HepG2 (cell line): ENCODE data around the gene ACP2. TPM values are rescaled to one million over a fixed set of nuclear protein-coding genes. Genes with fewer than 3 reads are reported as not detected.

Experiments
- ATAC-seq: fragments of 200-7000 bp; cut with Tn5 transposase; 3 replicates; pipeline ENCODE4 v1.9.1; 2020; ENCODE audit warnings: mild to moderate bottlenecking, moderate library complexity
- BruUV-seq: library from RNA; stranded (reverse); fragments of 400-500 nt; replicated peaks from 2 replicates; lab custom pipeline; 2021; lab: Mats Ljungman, UMichigan
- CTCF ChIA-PET: fragments of 300-600 bp; formaldehyde crosslinking; extraction: SDS; loops from one replicate; lab custom pipeline; 2021; ENCODE audit warnings: low total read pairs, inconsistent platforms, low intra/inter-chr PET ratio; lab: Yijun Ruan, JAX
- POLR2A ChIA-PET: fragments of 350-600 bp; sonication (Branson Sonifier 250); formaldehyde crosslinking; loops from one replicate; lab custom pipeline; 2020; ENCODE audit warnings: antibody characterized with exemption, inconsistent platforms; lab: Yijun Ruan, JAX
- DNase-seq: peaks from one replicate; pipeline ENCODE4 v3.0.0-alpha.2; 2015; ENCODE audit warnings: low spot score
- FAIRE-seq: peaks from 3 replicates; lab custom pipeline; 2011; peaks lifted over from hg19 to GRCh38; lab: Jason Lieb, UNC
- H2AFZ ChIP-seq: one replicate; pipeline ENCODE4 v1.6.1; 2011; ENCODE audit warnings: low read length, inconsistent platforms
- H3K27ac ChIP-seq: fragments of 300-600 bp; 3 replicates; pipeline ENCODE4 v1.8.0; 2011; ENCODE audit warnings: mixed run types, mild to moderate bottlenecking, mixed read lengths, low read length, inconsistent platforms; ENCODE audit not compliant: insufficient read depth; ENCODE audit errors: extremely low read length
- H3K27me3 ChIP-seq, 2 experiments: fragments of 200-600 bp in 1 of 2; 2 replicates in 1 of 2; 3 replicates in 1 of 2; pipeline versions ENCODE4 v1.6.0 to v1.8.0; 2011; ENCODE audit warnings: low read length in 2 of 2, mild to moderate bottlenecking in 2 of 2, moderate library complexity in 2 of 2, inconsistent platforms in 1 of 2; ENCODE audit not compliant: insufficient read depth in 2 of 2, control insufficient read depth in 1 of 2
- H3K36me3 ChIP-seq, 2 experiments: fragments of 200-600 bp in 1 of 2; replicated peaks in 1 of 2; 2 replicates in 1 of 2; 3 replicates in 1 of 2; pipeline versions ENCODE4 v1.5.1 to v1.8.0; 2011; ENCODE audit warnings: low read length in 2 of 2, inconsistent platforms in 1 of 2; ENCODE audit not compliant: insufficient read depth in 2 of 2, control insufficient read depth in 1 of 2
- H3K4me1 ChIP-seq: 2 replicates; pipeline ENCODE4 v1.5.1; 2012; ENCODE audit warnings: low read length, inconsistent platforms; ENCODE audit not compliant: insufficient read depth
- H3K4me2 ChIP-seq: 2 replicates; pipeline ENCODE4 v1.6.0; 2011; ENCODE audit warnings: low read depth, low read length, inconsistent platforms
- H3K4me3 ChIP-seq, 3 experiments: fragments of 200-600 bp in 1 of 3; sonication (generic), shearing (Covaris generic) in 1 of 3; replicated peaks in 1 of 3; 2 replicates each; pipeline ENCODE4 v1.5.1; 2011 to 2016; ENCODE audit warnings: low read length in 3 of 3, inconsistent platforms in 2 of 3, low read depth in 2 of 3, mild to moderate bottlenecking in 2 of 3, control low read depth in 1 of 3, mixed read lengths in 1 of 3; ENCODE audit not compliant: insufficient read depth in 1 of 3
- H3K79me2 ChIP-seq: one replicate; pipeline ENCODE4 v1.6.1; 2011; ENCODE audit warnings: low read length, inconsistent platforms; ENCODE audit not compliant: insufficient read depth
- H3K9ac ChIP-seq: 2 replicates; pipeline ENCODE4 v1.6.0; 2011; ENCODE audit warnings: mild to moderate bottlenecking, low read depth, low read length, inconsistent platforms; ENCODE audit not compliant: insufficient read depth
- H3K9me3 ChIP-seq: 2 replicates; pipeline ENCODE4 v1.5.1; 2012; ENCODE audit warnings: mild to moderate bottlenecking, low read length
- H4K20me1 ChIP-seq: 2 replicates; pipeline ENCODE4 v1.6.0; 2011; ENCODE audit warnings: inconsistent platforms, mild to moderate bottlenecking, low read length, moderate library complexity; ENCODE audit not compliant: insufficient read depth
- ASH2L ChIP-seq: fragments of 300-600, 200-600 bp; sonication (generic); IDR thresholded peaks from 2 replicates; pipeline ENCODE4 v1.7.0; 2017; ENCODE audit warnings: low read depth, mild to moderate bottlenecking, moderate library complexity, mixed read lengths, low read length; ENCODE audit not compliant: insufficient read length
- JUNB ChIP-seq: sonication (generic); formaldehyde crosslinking; IDR thresholded peaks from 2 replicates; pipeline ENCODE4 v1.8.0; 2022; ENCODE audit warnings: missing genetic modification reagents, mild to moderate bottlenecking, borderline replicate concordance
- MAFF ChIP-seq: IDR thresholded peaks from 2 replicates; pipeline ENCODE4 v1.6.1; 2011; ENCODE audit warnings: low read depth, low read length, improper control_type of control experiment
- MAFK ChIP-seq, 2 experiments: IDR thresholded peaks in 1 of 2; conservative IDR thresholded peaks in 1 of 2; 2 replicates each; pipeline ENCODE4 v1.6.1; 2011; ENCODE audit warnings: improper control_type of control experiment in 2 of 2, low read length in 2 of 2
- POLR2G ChIP-seq: fragments of 200-400 bp; formaldehyde crosslinking; IDR thresholded peaks from 2 replicates; pipeline ENCODE4 v1.6.1; 2018; ENCODE audit warnings: mild to moderate bottlenecking, low read depth, low read length, moderate library complexity
- PPARG ChIP-seq: conservative IDR thresholded peaks from 2 replicates; pipeline ENCODE4 v1.6.1; 2016; ENCODE audit warnings: missing biosample characterization, missing genetic modification reagents
- PRDM4 ChIP-seq: sonication (generic); formaldehyde crosslinking; IDR thresholded peaks from 2 replicates; pipeline ENCODE4 v1.9.0; 2021; ENCODE audit warnings: missing genetic modification reagents, borderline replicate concordance
- RBFOX2 ChIP-seq: fragments of 200-400 bp; formaldehyde crosslinking; IDR thresholded peaks from 2 replicates; pipeline ENCODE4 v1.6.1; 2017; ENCODE audit warnings: low read depth, mild to moderate bottlenecking, low read length
- SIX4 ChIP-seq: sonication (generic); formaldehyde crosslinking; IDR thresholded peaks from 2 replicates; pipeline ENCODE4 v1.4.0; 2020; ENCODE audit warnings: missing genetic modification reagents
- ZBTB1 ChIP-seq: sonication (generic); formaldehyde crosslinking; IDR thresholded peaks from 2 replicates; pipeline ENCODE4 v1.4.0; 2020; ENCODE audit warnings: missing genetic modification reagents, borderline replicate concordance
- ZHX2 ChIP-seq, 2 experiments: sonication (generic) in 1 of 2; formaldehyde crosslinking in 1 of 2; IDR thresholded peaks; 2 replicates each; pipeline versions ENCODE4 v1.6.1 to v1.9.0; 2014 to 2022; ENCODE audit warnings: antibody characterized with exemption in 1 of 2, borderline replicate concordance in 1 of 2, inconsistent platforms in 1 of 2, low read depth in 1 of 2, missing genetic modification reagents in 1 of 2
- ZNF333 ChIP-seq: sonication (generic); formaldehyde crosslinking; IDR thresholded peaks from 2 replicates; pipeline ENCODE4 v1.4.0; 2020; ENCODE audit warnings: mild to moderate bottlenecking, missing genetic modification reagents, borderline replicate concordance
- ZNF343 ChIP-seq: sonication (generic); formaldehyde crosslinking; IDR thresholded peaks from 2 replicates; pipeline ENCODE4 v1.4.0; 2020; ENCODE audit warnings: mild to moderate bottlenecking, missing genetic modification reagents
- ZNF713 ChIP-seq: sonication (generic); formaldehyde crosslinking; IDR thresholded peaks from 2 replicates; pipeline ENCODE4 v1.4.0; 2020; ENCODE audit warnings: mild to moderate bottlenecking, missing genetic modification reagents
- WGBS: methylation state at CpG from one replicate; pipeline ENCODE4 v1.1.6; 2017; ENCODE audit warnings: low lambda C conversion rate; 5-methylcytosine and 5-hydroxymethylcytosine counted together
- in situ Hi-C: cut with HindIII; loops from 2 replicates; pipeline ENCODE4 v1.10.0; 2017; ENCODE audit warnings: low pct_unique_long_range_greater_than_20kb; ENCODE audit not compliant: extremely low pct_ligation_motif_present
- intact Hi-C: fragments of 100-400 bp; cut with micrococcal nuclease; formaldehyde crosslinking; loops from one replicate; pipeline ENCODE4 v1.10.0; 2022; ENCODE audit not compliant: unreplicated experiment
- polyA plus RNA-seq, 8 experiments: library from polyadenylated mRNA; depleted of rRNA in 3 of 8; stranded (reverse) in 7 of 8; unstranded in 1 of 8; fragments of >200 nt; fragmentation: Illumina TruSeq in 4 of 8; extraction: Trizol in 4 of 8; gene quantifications; 2 replicates each; pipeline versions ENCODE4 v1.2.1 to v1.2.3, GENCODE V29; 2011 to 2016; ENCODE audit warnings: low read depth in 4 of 8, missing spikeins in 1 of 8, mixed read lengths in 1 of 8; ENCODE audit not compliant: insufficient read depth in 1 of 8
- total RNA-seq, 5 experiments: library from RNA; depleted of rRNA; stranded (reverse); fragments of >200 nt; fragmentation: Illumina TruSeq; extraction: Trizol; gene quantifications; 2 replicates each; pipeline ENCODE4 v1.2.3, GENCODE V29; 2016; ENCODE audit warnings: low read depth in 1 of 5

ACP2 gene
- total and polyA plus RNA-seq, 2 of the 13 experiments (the other 11 are each of a cell fraction or from before 2014, with no cell fraction given), result 17.7 to 20.2 TPM

GRCh38 chr11:47244448-47245350 lies 3.9 kb downstream of the ACP2 start:
- no peak for ATAC-seq
- Histone ChIP-seq H3K27ac (no peak overlapping the region), H2AFZ (no peak overlapping the region), H3K4me1 (peaks cover 43% of the 10 kb centered on the region), H3K4me3 (no peak overlapping the region), H3K27me3 (no peaks in the 10 kb centered on the region; a peak in 1 of 5 replicates), H3K4me2 (no peak overlapping the region), H3K9me3 (no peaks in the 10 kb centered on the region), H4K20me1 (no peaks in the 10 kb centered on the region), H3K36me3 (peaks cover 19 to 33% of the 10 kb centered on the region in 2 experiments; a peak in 4 of 5 replicates), H3K79me2 (peaks cover 21% of the 10 kb centered on the region), H3K9ac (no peak overlapping the region)
- intact Hi-C loops, result no loop called here
- 95% methylated on average over 19 of the region's 23 CpGs for WGBS
- no peak for DNase-seq
- POLR2A ChIA-PET, result interaction anchor here (0.9 to 2.0 kb wide), 6 partner anchors 9 to 60 kb away, joined by 4 to 8 read pairs (median 7); partner anchors contain the start of genes DDB2 and NR1H3
- BruUV-seq, result no TSS peak
- no peak for FAIRE-seq
- CTCF ChIA-PET, result no interaction called here
- in situ Hi-C loops, result loop anchor here (5.0 kb wide), 1 partner anchor 67 kb away; the partner anchor contains the start of gene ARFGAP2
- TF ChIP-seq MAFF (0 out of 2 replicates have a peak, but pooled peaks have one; percentile 13), ZNF333 (CRISPR knock-in tag) (no peak), ASH2L (no peak), POLR2G (peak; percentile 37; the same call in 1 of the 2 replicates), SIX4 (no peak), JUNB (no peak), ZNF343 (CRISPR knock-in tag) (no peak), PPARG (no peak), ZHX2 (IDR thresholded peaks at IDR 0.05; ENCODE audit: low read depth) (no peak), ZHX2 (CRISPR knock-in tag; IDR thresholded peaks at IDR 0.05; ENCODE audit: borderline replicate concordance) (no peak), MAFK (conservative IDR thresholded peaks at IDR 0.05 in 1 of 2, IDR thresholded peaks at IDR 0.05 in 1 of 2; ENCODE audit: low read length in 2 of 2) (peak; percentile 33 to 49), PRDM4 (CRISPR knock-in tag) (no peak), ZNF713 (CRISPR knock-in tag) (no peak), ZBTB1 (CRISPR knock-in tag) (no peak), RBFOX2 (0 out of 2 replicates have a peak, but pooled peaks have one; percentile 10)
